Heart left ventricle (tissue), 16 donors: Measurements from ENCODE around the gene MAN2A1. TPM values are rescaled to one million over a fixed set of nuclear protein-coding genes. Genes with fewer than 3 reads are reported as not detected.

Source experiments
- ATAC-seq, 4 donors: fragments of 200-7000 bp; cut with Tn5 transposase; one replicate each; pipeline ENCODE4 v1.9.1; 2020 to 2022; ENCODE audit warnings: moderate library complexity in 4 of 4, mild to moderate bottlenecking in 3 of 4, moderate number of reproducible peaks in 1 of 4
- DNase-seq, 5 donors: peaks; one replicate each; pipeline ENCODE4 v3.0.0-alpha.2; 2020
- H3K27ac ChIP-seq, 12 donors: fragments of 200-600 bp; sonication (generic) in 4 of 12; one replicate each; pipeline versions ENCODE4 v1.5.0 to v1.8.0; 2016 to 2022; ENCODE audit warnings: mild to moderate bottlenecking in 2 of 12
- H3K27me3 ChIP-seq, 9 donors: fragments of 200-600 bp; sonication (generic) in 2 of 9; one replicate each; pipeline versions ENCODE4 v1.5.1 to v1.8.0; 2016 to 2022; ENCODE audit warnings: mild to moderate bottlenecking in 3 of 9
- H3K36me3 ChIP-seq, 9 donors: fragments of 200-600 bp; sonication (generic) in 2 of 9; one replicate each; pipeline versions ENCODE4 v1.5.0 to v1.8.0; 2018 to 2022; ENCODE audit warnings: mild to moderate bottlenecking in 2 of 9
- H3K4me1 ChIP-seq, 12 donors: fragments of 200-600 bp; sonication (generic) in 4 of 12; one replicate each; pipeline versions ENCODE4 v1.5.0 to v1.8.0; 2016 to 2022; ENCODE audit warnings: mild to moderate bottlenecking in 3 of 12
- H3K4me3 ChIP-seq, 12 donors: fragments of 200-600 bp; sonication (generic) in 4 of 12; one replicate each; pipeline versions ENCODE4 v1.5.0 to v1.8.0; 2017 to 2022; ENCODE audit warnings: mild to moderate bottlenecking in 9 of 12, moderate library complexity in 4 of 12
- H3K9me3 ChIP-seq, 12 donors: fragments of 200-600 bp; sonication (generic) in 4 of 12; one replicate each; pipeline versions ENCODE4 v1.5.0 to v1.8.0; 2016 to 2022; ENCODE audit warnings: mild to moderate bottlenecking in 1 of 12
- POLR2A ChIP-seq, 2 donors: fragments of 450-650 bp; IDR thresholded peaks; one replicate each; pipeline ENCODE4 v1.6.1; 2017; ENCODE audit warnings: antibody characterized with exemption in 2 of 2, mild to moderate bottlenecking in 2 of 2, moderate library complexity in 2 of 2
- WGBS, 4 donors: extraction: QIAGEN DNeasy Blood & Tissue Kit in 2 of 4; methylation state at CpG; one replicate each; pipeline versions ENCODE4 v1.1.5 to v1.1.7; 2013 to 2018; 5-methylcytosine and 5-hydroxymethylcytosine counted together
- intact Hi-C, 10 donors: fragments of 100-400 bp; cut with DNase I; formaldehyde crosslinking; loops; one replicate each; pipeline versions ENCODE4 v1.11.1 to v1.14.2; 2022
- polyA plus RNA-seq, 2 donors: library from polyadenylated mRNA; stranded (reverse); fragments of 200-250 nt; gene quantifications; one replicate each; pipeline ENCODE4 v1.2.3, GENCODE V29; 2013
- total RNA-seq, 9 donors: library from RNA; depleted of rRNA in 2 of 9; stranded (reverse); fragments of >200 nt in 2 of 9; fragmentation: NEBNext Ultra II Directional in 3 of 9; extraction: Animal tissue kit (Norgen Biotek cat#: 25700) in 3 of 9; gene quantifications; one replicate each; pipeline versions ENCODE4 v1.1.0 to v1.2.4, GENCODE V29; 2016 to 2023
- TF ChIP-seq, protein P1 (sequence below), 12 donors: fragments of 200-600 bp; sonication (generic) in 4 of 12; IDR thresholded peaks; one replicate each; pipeline versions ENCODE4 v1.5.0 to v1.8.0; 2018 to 2022; ENCODE audit warnings: antibody characterized with exemption in 12 of 12, mild to moderate bottlenecking in 5 of 12
- donor health status: ischemic (EF 13 %, LVEDD 7.1; RV severe dilation, severe dysfunction).
- donor health status: healthy with polysubstance abuse.
- donor health status: DM: no; HTN: yes; CAD: no.
- donor health status: DM: no; HTN: no; CAD: no.
- donor health status: ischemic (EF 25% LVEDD 6.9; RV normal size, moderate dysfunction).
- donor health status: ischemic (EF 25% LVEDD 5.7; RV mildly dilated, moderate dysfunction).
- donor health status: healthy.
- donor health status: DM: yes; HTN: yes; CAD: no.
- donor health status: ischemic (EF 35%, LVEDD 5.7; RV mildly dilated, moderate dysfunction).
- donor health status: nonischemic (EF 11% LVEDD 7.7; RV severe dilation, severe dysfunction).
- donor health status: DM: yes; HTN: yes; CAD: no.
- donor health status: PGD.
- donor health status: ischemic (EF 29% LVEDD 5.4; RV normal size, mild dysfunction).
- donor health status: nonischemic (EF 23%, LVEDD 6.1; RV moderate dilation, normal function).

Gene MAN2A1
- total and polyA plus RNA-seq, 11 donors: 2.0 to 22.9 (median 7.8) TPM

DNA sequence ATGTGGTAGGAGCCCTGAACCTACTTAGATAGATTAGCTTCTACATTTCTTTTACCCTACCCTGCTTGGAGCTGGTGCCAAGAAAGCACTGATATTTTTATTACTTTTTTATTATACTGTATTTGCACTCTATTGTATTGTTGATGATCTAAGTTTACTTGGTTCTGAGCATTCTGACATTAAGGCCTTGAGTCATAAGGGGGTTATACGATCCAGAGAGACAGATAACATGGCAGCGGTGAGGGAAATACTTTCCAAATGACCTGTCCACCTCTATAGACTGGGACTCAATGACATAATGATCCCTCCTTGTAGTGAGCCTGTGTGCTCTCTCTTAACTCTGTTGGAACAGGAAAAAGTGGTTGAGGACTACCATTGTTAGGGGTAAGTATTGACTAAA, 176.3 kb downstream of the MAN2A1 start:
- H3K36me3 ChIP-seq: peaks cover 0 to 55% (median 35%) of the 10 kb centered on the region in 9 donors
- ATAC-seq (no peak), DNase-seq (no peak)
- no peaks in the 10 kb centered on the region for H3K27me3 ChIP-seq
- no peaks in the 10 kb centered on the region for H3K9me3 ChIP-seq
- no peaks in the 10 kb centered on the region for H3K4me1 ChIP-seq
- WGBS, 4 donors: 73 to 88% (median 86%) methylated on average over 2 of the region's 2 CpGs
- H3K4me3 ChIP-seq: no peak overlapping the region
- intact Hi-C loops: no loop called here
- TF ChIP-seq POLR2A (IDR thresholded peaks at IDR 0.05): no peak
- TF ChIP-seq, protein P1, sequence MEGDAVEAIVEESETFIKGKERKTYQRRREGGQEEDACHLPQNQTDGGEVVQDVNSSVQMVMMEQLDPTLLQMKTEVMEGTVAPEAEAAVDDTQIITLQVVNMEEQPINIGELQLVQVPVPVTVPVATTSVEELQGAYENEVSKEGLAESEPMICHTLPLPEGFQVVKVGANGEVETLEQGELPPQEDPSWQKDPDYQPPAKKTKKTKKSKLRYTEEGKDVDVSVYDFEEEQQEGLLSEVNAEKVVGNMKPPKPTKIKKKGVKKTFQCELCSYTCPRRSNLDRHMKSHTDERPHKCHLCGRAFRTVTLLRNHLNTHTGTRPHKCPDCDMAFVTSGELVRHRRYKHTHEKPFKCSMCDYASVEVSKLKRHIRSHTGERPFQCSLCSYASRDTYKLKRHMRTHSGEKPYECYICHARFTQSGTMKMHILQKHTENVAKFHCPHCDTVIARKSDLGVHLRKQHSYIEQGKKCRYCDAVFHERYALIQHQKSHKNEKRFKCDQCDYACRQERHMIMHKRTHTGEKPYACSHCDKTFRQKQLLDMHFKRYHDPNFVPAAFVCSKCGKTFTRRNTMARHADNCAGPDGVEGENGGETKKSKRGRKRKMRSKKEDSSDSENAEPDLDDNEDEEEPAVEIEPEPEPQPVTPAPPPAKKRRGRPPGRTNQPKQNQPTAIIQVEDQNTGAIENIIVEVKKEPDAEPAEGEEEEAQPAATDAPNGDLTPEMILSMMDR (IDR thresholded peaks at IDR 0.05): no peak
- peak overlapping the region in 1 of 12 donors; percentile 2 for H3K27ac ChIP-seq

DNA sequence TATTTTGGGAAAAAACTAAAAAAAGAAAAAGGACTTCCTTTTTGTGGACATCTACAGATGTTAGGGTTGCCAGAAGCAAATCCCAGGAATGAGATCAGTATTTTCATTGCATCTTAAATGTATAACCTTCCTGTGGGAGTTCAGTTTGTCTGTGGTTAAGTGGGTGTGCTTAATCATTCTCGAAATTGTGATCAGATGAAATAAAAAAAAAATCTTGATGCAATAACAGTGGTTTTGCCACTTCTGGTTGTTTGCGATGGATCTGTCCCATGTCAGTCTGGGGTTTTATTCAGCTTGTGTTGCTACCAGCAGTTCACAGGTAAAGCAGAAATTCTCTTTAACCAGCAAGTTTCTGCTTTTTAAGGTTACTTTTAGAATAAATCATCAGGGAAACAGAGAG, 179.0 kb downstream of the MAN2A1 start:
- H3K9me3 ChIP-seq: no peaks in the 10 kb centered on the region
- no peaks in the 10 kb centered on the region for H3K4me1 ChIP-seq
- no peak for DNase-seq
- H3K36me3 ChIP-seq: peaks cover 0 to 41% (median 26%) of the 10 kb centered on the region in 9 donors
- no peak overlapping the region for H3K27ac ChIP-seq
- intact Hi-C loops: no loop called here
- TF ChIP-seq POLR2A (IDR thresholded peaks at IDR 0.05): no peak
- TF ChIP-seq, protein P1 (IDR thresholded peaks at IDR 0.05): no peak
- ATAC-seq: no peak
- no peaks in the 10 kb centered on the region for H3K27me3 ChIP-seq
- 66 to 78% (median 71%) methylated on average over 2 of the region's 2 CpGs for WGBS, 4 donors
- no peak overlapping the region for H3K4me3 ChIP-seq

DNA sequence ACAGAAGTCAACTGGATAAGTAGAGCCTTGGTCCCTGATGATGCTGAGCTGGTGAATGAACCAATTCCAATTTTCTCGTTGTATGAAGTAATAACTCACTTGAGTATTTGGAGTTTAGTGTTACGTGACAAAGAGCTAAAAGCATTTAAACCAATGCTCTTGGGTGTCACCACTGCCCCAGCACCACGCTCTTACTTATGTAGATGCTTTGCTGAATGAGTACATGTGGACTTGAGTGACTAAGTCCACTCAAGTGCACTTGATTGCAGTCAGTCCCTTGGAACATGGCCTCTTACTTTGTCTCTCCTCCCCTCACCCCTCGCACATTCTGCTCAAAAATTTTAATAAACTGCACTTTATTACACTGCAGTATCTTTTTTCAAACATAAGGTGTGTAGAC, 184.0 kb downstream of the MAN2A1 start:
- ATAC-seq (no peak), DNase-seq (no peak)
- peaks cover 0 to 3% (median 0%) of the 10 kb centered on the region in 9 donors for H3K36me3 ChIP-seq
- H3K9me3 ChIP-seq: no peaks in the 10 kb centered on the region
- no peak overlapping the region for H3K4me3 ChIP-seq
- intact Hi-C loops: no loop called here
- WGBS, 4 donors: 96 to 99% (median 96%) methylated on average over 4 of the region's 4 CpGs
- no peaks in the 10 kb centered on the region for H3K4me1 ChIP-seq
- TF ChIP-seq, protein P1 (IDR thresholded peaks at IDR 0.05): no peak
- no peak for TF ChIP-seq POLR2A (IDR thresholded peaks at IDR 0.05)
- H3K27me3 ChIP-seq: no peaks in the 10 kb centered on the region
- no peak overlapping the region for H3K27ac ChIP-seq

DNA sequence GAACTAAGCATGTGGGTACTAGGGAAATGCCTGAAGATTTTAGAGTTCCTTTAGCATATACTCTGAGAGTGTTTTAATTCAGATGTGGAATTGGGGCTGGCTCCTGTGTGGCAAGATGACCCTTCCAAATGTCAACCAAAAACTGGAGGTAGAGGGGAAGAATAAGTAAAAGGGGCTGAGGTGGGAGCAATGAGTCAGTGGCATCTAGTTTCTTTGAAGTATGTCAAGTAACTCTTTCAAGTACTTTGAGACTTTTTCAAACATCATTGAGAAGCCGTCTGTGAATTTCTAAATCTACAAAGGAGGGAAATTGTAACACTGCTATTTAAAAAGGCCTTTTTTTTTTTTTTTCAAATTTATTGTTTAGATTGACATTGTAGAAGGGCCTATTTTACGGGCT, 184.4 kb downstream of the MAN2A1 start:
- no peak for DNase-seq
- WGBS, 4 donors: 88 to 95% (median 90%) methylated on average over 2 of the region's 2 CpGs
- H3K4me1 ChIP-seq: no peaks in the 10 kb centered on the region
- H3K9me3 ChIP-seq: no peaks in the 10 kb centered on the region
- no peak for ATAC-seq
- no peak overlapping the region for H3K27ac ChIP-seq
- no peaks in the 10 kb centered on the region for H3K36me3 ChIP-seq
- intact Hi-C loops: no loop called here
- H3K27me3 ChIP-seq: no peaks in the 10 kb centered on the region
- no peak overlapping the region for H3K4me3 ChIP-seq
- TF ChIP-seq, protein P1 (IDR thresholded peaks at IDR 0.05): no peak
- no peak for TF ChIP-seq POLR2A (IDR thresholded peaks at IDR 0.05)
